ENCODE results near the gene PXDN.
"Not testable (repeated sequence)": the region's sequence is repeated elsewhere in the genome, so short reads cannot be mapped to it uniquely, and the experiment has no call there.

- TF ChIP-seq, protein P1, sequence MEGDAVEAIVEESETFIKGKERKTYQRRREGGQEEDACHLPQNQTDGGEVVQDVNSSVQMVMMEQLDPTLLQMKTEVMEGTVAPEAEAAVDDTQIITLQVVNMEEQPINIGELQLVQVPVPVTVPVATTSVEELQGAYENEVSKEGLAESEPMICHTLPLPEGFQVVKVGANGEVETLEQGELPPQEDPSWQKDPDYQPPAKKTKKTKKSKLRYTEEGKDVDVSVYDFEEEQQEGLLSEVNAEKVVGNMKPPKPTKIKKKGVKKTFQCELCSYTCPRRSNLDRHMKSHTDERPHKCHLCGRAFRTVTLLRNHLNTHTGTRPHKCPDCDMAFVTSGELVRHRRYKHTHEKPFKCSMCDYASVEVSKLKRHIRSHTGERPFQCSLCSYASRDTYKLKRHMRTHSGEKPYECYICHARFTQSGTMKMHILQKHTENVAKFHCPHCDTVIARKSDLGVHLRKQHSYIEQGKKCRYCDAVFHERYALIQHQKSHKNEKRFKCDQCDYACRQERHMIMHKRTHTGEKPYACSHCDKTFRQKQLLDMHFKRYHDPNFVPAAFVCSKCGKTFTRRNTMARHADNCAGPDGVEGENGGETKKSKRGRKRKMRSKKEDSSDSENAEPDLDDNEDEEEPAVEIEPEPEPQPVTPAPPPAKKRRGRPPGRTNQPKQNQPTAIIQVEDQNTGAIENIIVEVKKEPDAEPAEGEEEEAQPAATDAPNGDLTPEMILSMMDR (IDR thresholded peaks at IDR 0.05; ENCODE audit: low read depth, low read length), result not testable (repeated sequence)
- TF ChIP-seq MYC (IDR thresholded peaks at IDR 0.05; ENCODE audit: low read depth, low read length); POLR2A (IDR thresholded peaks at IDR 0.05; ENCODE audit: extremely low read depth, insufficient read length): not testable (repeated sequence)
- TF ChIP-seq, protein P2, sequence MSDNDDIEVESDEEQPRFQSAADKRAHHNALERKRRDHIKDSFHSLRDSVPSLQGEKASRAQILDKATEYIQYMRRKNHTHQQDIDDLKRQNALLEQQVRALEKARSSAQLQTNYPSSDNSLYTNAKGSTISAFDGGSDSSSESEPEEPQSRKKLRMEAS (IDR thresholded peaks at IDR 0.05; ENCODE audit: low read depth, low read length), result not testable (repeated sequence)
Observed at GRCh38 chr2:1716014-1716305, 28.4 kb downstream of the PXDN start.
